Measurements from ENCODE around the gene SNED1.

Gene SNED1

DNA sequence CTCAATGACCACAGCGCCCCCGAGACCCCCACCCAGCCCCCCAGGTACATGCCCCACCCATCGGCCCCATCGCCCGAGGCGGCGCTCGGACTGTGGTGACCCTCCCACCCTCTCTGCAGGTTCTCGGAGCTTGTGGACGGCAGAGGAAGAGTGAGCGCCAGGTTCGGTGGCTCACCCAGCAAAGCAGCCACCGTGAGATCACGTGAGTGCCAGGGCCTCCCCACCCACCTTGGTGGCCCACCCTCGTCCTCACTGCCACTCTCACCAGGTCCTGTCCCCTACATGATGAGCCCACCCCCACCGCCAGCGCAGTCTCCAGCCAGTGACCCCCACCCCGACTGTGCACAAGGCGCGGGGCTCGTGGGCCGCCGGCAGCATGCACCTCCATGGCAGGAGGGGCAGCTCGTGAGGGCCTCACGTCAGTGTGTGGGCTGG, 73.3 kb downstream of the SNED1 start:
- H3K9me3 ChIP-seq (ENCODE audit: control insufficient read depth, insufficient read depth, low read depth, low read length), result no peaks in the 10 kb centered on the region
- ChIA-PET POLR2A (no interaction called here), CTCF (no interaction called here)
- H3K4me3 ChIP-seq (ENCODE audit: low read depth, low read length), result no peak overlapping the region
- TF ChIP-seq ZNF16 (tag by site-specific recombination; IDR thresholded peaks at IDR 0.05; ENCODE audit: low read depth) (no peak), ZNF560 (tag by site-specific recombination; IDR thresholded peaks at IDR 0.05; ENCODE audit: borderline replicate concordance) (no peak), ZNF585B (tag by site-specific recombination; IDR thresholded peaks at IDR 0.05) (no peak), ZNF2 (tag by site-specific recombination; IDR thresholded peaks at IDR 0.05) (no peak), ZBTB1 (tag by site-specific recombination; IDR thresholded peaks at IDR 0.05) (no peak), ZFP37 (tag by site-specific recombination; IDR thresholded peaks at IDR 0.05) (no peak), IKZF3 (tag by site-specific recombination; IDR thresholded peaks at IDR 0.05) (no peak), HOXD13 (CRISPR knock-in tag; IDR thresholded peaks at IDR 0.05; ENCODE audit: borderline replicate concordance) (no peak), ZNF544 (tag by site-specific recombination; IDR thresholded peaks at IDR 0.05) (no peak), ZNF248 (tag by site-specific recombination; IDR thresholded peaks at IDR 0.05) (no peak), ZBTB44 (tag by site-specific recombination; IDR thresholded peaks at IDR 0.05) (no peak), ZNF596 (tag by site-specific recombination; IDR thresholded peaks at IDR 0.05) (no peak), AEBP2 (tag by site-specific recombination; IDR thresholded peaks at IDR 0.05; ENCODE audit: borderline replicate concordance) (no peak)
- no peak overlapping the region for H3K27ac ChIP-seq (ENCODE audit: extremely low read depth, low read depth, low read length)
- no peaks in the 10 kb centered on the region for H3K4me1 ChIP-seq (ENCODE audit: control insufficient read depth, insufficient read depth, low read length)
- peaks cover 0 to 13% of the 10 kb centered on the region in 2 experiments; a peak in 2 of 3 replicates for H3K36me3 ChIP-seq (ENCODE audit: control insufficient read depth in 2 of 2, insufficient read depth in 1 of 2, low read length in 2 of 2)

DNA sequence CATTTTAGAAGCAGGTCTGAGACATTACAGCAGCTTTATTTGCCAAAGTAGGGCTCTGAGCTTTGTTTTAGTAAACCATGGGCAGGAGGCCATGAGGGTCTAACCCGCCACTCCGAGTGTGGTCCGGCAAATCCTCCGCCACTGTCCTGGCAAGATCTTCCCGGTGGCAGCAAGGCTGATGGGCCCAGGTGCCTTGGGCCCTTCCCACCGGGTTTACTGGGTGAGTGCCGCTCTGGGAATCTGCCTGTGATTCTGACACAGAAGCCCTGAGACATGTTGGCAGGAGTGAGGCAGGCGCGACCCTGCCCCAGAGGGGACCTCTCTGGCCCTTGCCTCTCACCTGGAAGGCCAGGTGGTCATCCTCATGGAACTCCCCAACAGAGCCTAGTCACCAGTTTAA, 73.7 kb downstream of the SNED1 start:
- H3K4me1 ChIP-seq (ENCODE audit: control insufficient read depth, insufficient read depth, low read length), result no peaks in the 10 kb centered on the region
- no peaks in the 10 kb centered on the region for H3K9me3 ChIP-seq (ENCODE audit: control insufficient read depth, insufficient read depth, low read depth, low read length)
- H3K4me3 ChIP-seq (ENCODE audit: low read depth, low read length), result no peak overlapping the region
- H3K27ac ChIP-seq (ENCODE audit: extremely low read depth, low read depth, low read length), result no peak overlapping the region
- CTCF ChIA-PET, result no interaction called here
- POLR2A ChIA-PET, result no interaction called here
- peaks cover 0 to 13% of the 10 kb centered on the region in 2 experiments; a peak in 2 of 3 replicates for H3K36me3 ChIP-seq (ENCODE audit: control insufficient read depth in 2 of 2, insufficient read depth in 1 of 2, low read length in 2 of 2)
- TF ChIP-seq ATF2 (tag by site-specific recombination; IDR thresholded peaks at IDR 0.05; ENCODE audit: low read depth) (no peak), ZNF510 (tag by site-specific recombination; IDR thresholded peaks at IDR 0.05; ENCODE audit: insufficient replicate concordance) (no peak), ZNF24 (tag by site-specific recombination; IDR thresholded peaks at IDR 0.05) (no peak), ZNF148 (tag by site-specific recombination; IDR thresholded peaks at IDR 0.05; ENCODE audit: borderline replicate concordance) (no peak), ZSCAN23 (tag by site-specific recombination; IDR thresholded peaks at IDR 0.05) (no peak), ZBTB8A (tag by site-specific recombination; IDR thresholded peaks at IDR 0.05) (no peak), ZNF580 (tag by site-specific recombination; IDR thresholded peaks at IDR 0.05) (no peak), SCRT2 (tag by site-specific recombination; IDR thresholded peaks at IDR 0.05) (no peak), ZNF175 (tag by site-specific recombination; IDR thresholded peaks at IDR 0.05) (no peak), ZNF658 (tag by site-specific recombination; IDR thresholded peaks at IDR 0.05) (no peak), ZNF639 (tag by site-specific recombination; IDR thresholded peaks at IDR 0.05) (no peak), ZXDB (tag by site-specific recombination; IDR thresholded peaks at IDR 0.05) (no peak), ZNF341 (tag by site-specific recombination; IDR thresholded peaks at IDR 0.05; ENCODE audit: low read depth) (no peak), ZFP3 (tag by site-specific recombination; IDR thresholded peaks at IDR 0.05; ENCODE audit: low read depth) (no peak)
